IMR-90 (cell line): ENCODE measurements around the gene PCBP3. TPM values are rescaled to one million over a fixed set of nuclear protein-coding genes. Genes with fewer than 3 reads are reported as not detected.

ENCODE experiments used
- ATAC-seq: fragments of 200-7000 bp; cut with Tn5 transposase; 2 replicates; pipeline ENCODE4 v1.9.1; 2020; ENCODE audit warnings: low read depth, mild to moderate bottlenecking, moderate library complexity
- BruUV-seq: library from RNA; stranded (reverse); fragments of 400-500 nt; replicated peaks from 2 replicates; lab custom pipeline; 2021; lab: Mats Ljungman, UMichigan
- CTCF ChIA-PET: fragments of 300-600 bp; formaldehyde crosslinking; extraction: SDS; loops from one replicate; lab custom pipeline; 2021; ENCODE audit warnings: antibody characterized with exemption; lab: Yijun Ruan, JAX
- POLR2A ChIA-PET: fragments of 300-600 bp; sonication (Branson Sonifier 250); formaldehyde crosslinking; loops from one replicate; lab custom pipeline; 2022; ENCODE audit warnings: antibody characterized with exemption; ENCODE audit not compliant: unreplicated experiment; lab: Charles Lee
- DNase-seq: peaks from one replicate; pipeline ENCODE4 v3.0.0; 2013
- H2AFZ ChIP-seq: replicated peaks from 2 replicates; pipeline ENCODE3; 2013; ENCODE audit warnings: low read length, mild to moderate bottlenecking; ENCODE audit not compliant: poor library complexity
- H2AK5ac ChIP-seq: 2 replicates; pipeline ENCODE4 v1.6.1; 2013; ENCODE audit warnings: low read depth, low read length, inconsistent platforms
- H2AK9ac ChIP-seq: replicated peaks from 2 replicates; pipeline ENCODE3; 2013; ENCODE audit warnings: mild to moderate bottlenecking, low read depth, low read length, moderate library complexity; ENCODE audit not compliant: poor library complexity
- H2BK120ac ChIP-seq: 2 replicates; pipeline ENCODE4 v1.6.1; 2013; ENCODE audit warnings: low read depth, low read length, inconsistent platforms
- H2BK15ac ChIP-seq: 3 replicates; pipeline ENCODE4 v1.6.1; 2013; ENCODE audit warnings: low read depth, low read length, inconsistent platforms
- H2BK20ac ChIP-seq: 2 replicates; pipeline ENCODE4 v1.6.1; 2013; ENCODE audit warnings: low read depth, mild to moderate bottlenecking, inconsistent platforms, low read length, moderate library complexity
- H2BK5ac ChIP-seq: 2 replicates; pipeline ENCODE4 v1.6.1; 2013; ENCODE audit warnings: mild to moderate bottlenecking, low read depth, low read length, inconsistent platforms; ENCODE audit not compliant: poor library complexity, severe bottlenecking
- H3K14ac ChIP-seq: replicated peaks from 2 replicates; pipeline ENCODE4 v1.6.1; 2013; ENCODE audit warnings: low read depth, low read length, inconsistent platforms
- H3K18ac ChIP-seq: 2 replicates; pipeline ENCODE4 v1.6.1; 2013; ENCODE audit warnings: low read depth, low read length, control low read depth
- H3K23ac ChIP-seq: 2 replicates; pipeline ENCODE4 v1.6.1; 2013; ENCODE audit warnings: low read depth, low read length, inconsistent platforms
- H3K27ac ChIP-seq: 2 replicates; pipeline ENCODE4 v1.5.1; 2013; ENCODE audit warnings: mild to moderate bottlenecking, control low read depth, low read length; ENCODE audit not compliant: insufficient read depth
- H3K27me3 ChIP-seq: 2 replicates; pipeline ENCODE4 v1.6.1; 2013; ENCODE audit warnings: low read length; ENCODE audit not compliant: control insufficient read depth, insufficient read depth
- H3K36me3 ChIP-seq: 2 replicates; pipeline ENCODE4 v1.6.1; 2013; ENCODE audit warnings: low read length, mixed read lengths; ENCODE audit not compliant: control insufficient read depth, insufficient read depth
- H3K4ac ChIP-seq: 2 replicates; pipeline ENCODE4 v1.6.1; 2013; ENCODE audit warnings: low read depth, low read length, inconsistent platforms
- H3K4me1 ChIP-seq: 2 replicates; pipeline ENCODE4 v1.6.1; 2013; ENCODE audit warnings: low read length, mixed read lengths; ENCODE audit not compliant: control insufficient read depth, insufficient read depth
- H3K4me2 ChIP-seq: 2 replicates; pipeline ENCODE4 v1.6.1; 2013; ENCODE audit warnings: low read depth, mild to moderate bottlenecking, control low read depth, low read length, moderate library complexity
- H3K4me3 ChIP-seq: 2 replicates; pipeline ENCODE4 v1.5.1; 2013; ENCODE audit warnings: low read depth, mild to moderate bottlenecking, control low read depth, low read length, moderate library complexity; ENCODE audit not compliant: insufficient read depth
- H3K56ac ChIP-seq: 2 replicates; pipeline ENCODE4 v1.6.1; 2013; ENCODE audit warnings: low read length, inconsistent platforms; ENCODE audit not compliant: insufficient read depth; ENCODE audit errors: extremely low read depth
- H3K79me1 ChIP-seq, 2 experiments: 2 replicates each; pipeline ENCODE4 v1.6.1; 2013; ENCODE audit warnings: low read length in 2 of 2, inconsistent platforms in 1 of 2, low read depth in 1 of 2
- H3K9ac ChIP-seq: 2 replicates; pipeline ENCODE4 v1.6.1; 2013; ENCODE audit warnings: low read depth, low read length, control low read depth
- H3K9me1 ChIP-seq: 2 replicates; pipeline ENCODE4 v1.6.1; 2013; ENCODE audit warnings: low read length, inconsistent platforms; ENCODE audit not compliant: insufficient read depth
- H3K9me3 ChIP-seq: 2 replicates; pipeline ENCODE4 v1.6.1; 2013; ENCODE audit warnings: low read length; ENCODE audit not compliant: control insufficient read depth, insufficient read depth
- H4K20me1 ChIP-seq: 2 replicates; pipeline ENCODE4 v1.6.1; 2013; ENCODE audit warnings: low read length, inconsistent platforms; ENCODE audit not compliant: insufficient read depth
- H4K5ac ChIP-seq: 2 replicates; pipeline ENCODE4 v1.6.1; 2013; ENCODE audit warnings: mild to moderate bottlenecking, low read depth, low read length, control low read depth
- H4K8ac ChIP-seq, 2 experiments: 2 replicates each; pipeline ENCODE4 v1.6.1; 2013; ENCODE audit warnings: low read depth in 2 of 2, low read length in 2 of 2, control low read depth in 1 of 2, inconsistent platforms in 1 of 2
- H4K91ac ChIP-seq: 2 replicates; pipeline ENCODE4 v1.6.1; 2013; ENCODE audit warnings: low read depth, low read length, inconsistent platforms; ENCODE audit not compliant: insufficient read depth
- CTCF ChIP-seq: conservative IDR thresholded peaks from 2 replicates; pipeline ENCODE4 v1.5.1; 2012; ENCODE audit warnings: mild to moderate bottlenecking, low read depth, low read length, improper control_type of control experiment
- FOS ChIP-seq: fragments of 150-350 bp; IDR thresholded peaks from 2 replicates; pipeline ENCODE4 v1.6.1; 2016; ENCODE audit warnings: low read depth, low read length
- MXI1 ChIP-seq: IDR thresholded peaks from 2 replicates; pipeline ENCODE4 v1.6.1; 2012; ENCODE audit warnings: low read depth, mild to moderate bottlenecking, low read length, moderate library complexity, borderline replicate concordance
- POLR2A ChIP-seq: IDR thresholded peaks from 2 replicates; pipeline ENCODE4 v1.6.1; 2012; ENCODE audit warnings: mild to moderate bottlenecking, low read depth, low read length
- RFX5 ChIP-seq: IDR thresholded peaks from 2 replicates; pipeline ENCODE4 v1.8.0; 2012; ENCODE audit warnings: low read depth, mild to moderate bottlenecking, low read length, moderate library complexity
- WGBS, 2 experiments: methylation state at CpG; one replicate each; pipeline versions ENCODE4 v1.1.5 to v1.1.7; 2013; ENCODE audit warnings: missing lambda C conversion rate in 2 of 2; ENCODE audit not compliant: insufficient read length in 1 of 2; ENCODE audit errors: extremely low coverage in 2 of 2; 5-methylcytosine and 5-hydroxymethylcytosine counted together
- dilution Hi-C: fragments of 300-500 bp; cut with HindIII; formaldehyde crosslinking; loops from one replicate; pipeline ENCODE4 v1.14.3; 2018; ENCODE audit warnings: low sequenced_read_pairs; ENCODE audit not compliant: unreplicated experiment
- in situ Hi-C: fragments of 300-500 bp; cut with MboI; formaldehyde crosslinking; loops from 3 replicates; pipeline ENCODE4 v1.14.3; 2019; ENCODE audit warnings: low sequenced_read_pairs, inconsistent platforms, mixed read lengths
- intact Hi-C: fragments of 100-400 bp; cut with micrococcal nuclease; formaldehyde crosslinking; loops from 2 replicates; pipeline ENCODE4 v1.10.0; 2022
- polyA plus RNA-seq, 3 experiments: library from polyadenylated mRNA; depleted of rRNA; stranded (reverse); fragments of >200 nt; gene quantifications; 2 replicates each; pipeline ENCODE4 v1.2.3, GENCODE V29; 2012; ENCODE audit warnings: low replicate concordance in 1 of 3
- total RNA-seq: library from RNA; depleted of rRNA; stranded (reverse); fragments of >200 nt; gene quantifications from 2 replicates; pipeline ENCODE4 v1.2.3, GENCODE V29; 2012

The PCBP3 gene
- total and polyA plus RNA-seq, 2 of the 4 experiments (the other 2 are of a cell fraction), result 2.9 to 3.9 TPM

- Histone ChIP-seq H3K36me3 (peaks cover 49% of the 10 kb centered on the region), H3K9me3 (no peaks in the 10 kb centered on the region), H2BK5ac (peak overlapping the region; percentile 98), H3K4me1 (peaks cover 29% of the 10 kb centered on the region), H4K20me1 (peaks cover 60% of the 10 kb centered on the region), H2BK15ac (no peak overlapping the region), H4K5ac (peak overlapping the region; percentile 71), H3K9ac (peak overlapping the region; percentile 100), H3K14ac (peak overlapping the region; percentile 98), H3K4ac (peak overlapping the region; percentile 80), H3K27me3 (no peaks in the 10 kb centered on the region), H3K27ac (peak overlapping the region; percentile 99), H3K56ac (peak overlapping the region; percentile 92), H2BK120ac (peak overlapping the region; percentile 30), H3K18ac (peak overlapping the region; percentile 90), H2AFZ (peak overlapping the region; percentile 61), H2AK5ac (peak overlapping the region; percentile 83), H3K4me2 (peak overlapping the region; percentile 91), H4K91ac (peak overlapping the region; percentile 84), H3K79me1 (peaks cover 11 to 68% of the 10 kb centered on the region in 2 experiments; a peak in 3 of 4 replicates), H3K23ac (peak overlapping the region; percentile 95), H2BK20ac (no peak overlapping the region), H3K4me3 (peak overlapping the region; percentile 95), H2AK9ac (peak overlapping the region; percentile 99), H3K9me1 (peaks cover 9% of the 10 kb centered on the region), H4K8ac (peak overlapping the region; percentile 54 to 67; a peak in 2 of 4 replicates)
- intact Hi-C loops (no loop called here), dilution Hi-C loops (no loop called here), in situ Hi-C loops (no loop called here)
- TF ChIP-seq POLR2A (peak; percentile 5; the same call in 1 of the 2 replicates), CTCF (no peak), MXI1 (no peak; the same call in 1 of the 2 replicates), FOS (no peak), RFX5 (no peak)
- ATAC-seq, result no peak; the same call in 1 of the 2 replicates
- no TSS peak for BruUV-seq
- no peak for DNase-seq
- 13% methylated on average over 19 of the region's 45 CpGs; no CpG with 5 or more reads in 1 of the 2 experiments for WGBS, 2 experiments
- ChIA-PET CTCF (no interaction called here), POLR2A (interaction anchor here (1.2 to 1.5 kb wide), 2 partner anchors 8 to 74 kb away, joined by 3 to 5 read pairs; no protein-coding TSS in a partner anchor)
Measured at GRCh38 chr21:45982758-45983648, 339.5 kb downstream of the PCBP3 start.
